Measurements from ENCODE around the gene GPAM.

Gene GPAM

GRCh38 chr10:112185959-112186358 is 2.4 kb upstream of the GPAM start:
- TF ChIP-seq GLIS3 (CRISPR knock-in tag; IDR thresholded peaks at IDR 0.05) = no peak
- TF ChIP-seq ZC3H10 (CRISPR knock-in tag; IDR thresholded peaks at IDR 0.05) = no peak
- no peak for TF ChIP-seq ISL1 (CRISPR knock-in tag; IDR thresholded peaks at IDR 0.05)
- no peak for TF ChIP-seq ARNTL (CRISPR knock-in tag; IDR thresholded peaks at IDR 0.05; ENCODE audit: borderline replicate concordance, low read depth)
- no peak for TF ChIP-seq PATZ1 (CRISPR knock-in tag; IDR thresholded peaks at IDR 0.05; ENCODE audit: borderline replicate concordance)
- no peak for TF ChIP-seq POU6F1 (CRISPR knock-in tag; IDR thresholded peaks at IDR 0.05; ENCODE audit: borderline replicate concordance, low read depth)
- no peak for TF ChIP-seq ZNF8 (CRISPR knock-in tag; IDR thresholded peaks at IDR 0.05)
- no peak for TF ChIP-seq ZFP3 (CRISPR knock-in tag; IDR thresholded peaks at IDR 0.05)
- TF ChIP-seq ZNF70 (CRISPR knock-in tag; IDR thresholded peaks at IDR 0.05) = no peak
- no peak for TF ChIP-seq ZFP30 (CRISPR knock-in tag; IDR thresholded peaks at IDR 0.05)
- TF ChIP-seq TSHZ2 (CRISPR knock-in tag; IDR thresholded peaks at IDR 0.05) = no peak
- no peak for TF ChIP-seq TOX (CRISPR knock-in tag; IDR thresholded peaks at IDR 0.05; ENCODE audit: borderline replicate concordance)
- TF ChIP-seq TCF4 (CRISPR knock-in tag; IDR thresholded peaks at IDR 0.05; ENCODE audit: borderline replicate concordance) = no peak
- ATAC-seq = no peak

- TF ChIP-seq RARB (CRISPR knock-in tag; IDR thresholded peaks at IDR 0.05) (no peak), GLIS3 (CRISPR knock-in tag; IDR thresholded peaks at IDR 0.05) (no peak), OSR1 (CRISPR knock-in tag; IDR thresholded peaks at IDR 0.05) (no peak), CSRNP3 (CRISPR knock-in tag; IDR thresholded peaks at IDR 0.05) (no peak), BACH2 (CRISPR knock-in tag; IDR thresholded peaks at IDR 0.05; ENCODE audit: borderline replicate concordance) (no peak), SNAI2 (CRISPR knock-in tag; IDR thresholded peaks at IDR 0.05) (no peak), ISL1 (CRISPR knock-in tag; IDR thresholded peaks at IDR 0.05) (no peak), TOX (CRISPR knock-in tag; IDR thresholded peaks at IDR 0.05; ENCODE audit: borderline replicate concordance) (no peak), ZNF565 (CRISPR knock-in tag; conservative IDR thresholded peaks at IDR 0.05; ENCODE audit: low read depth) (no peak), PPARA (CRISPR knock-in tag; IDR thresholded peaks at IDR 0.05; ENCODE audit: borderline replicate concordance) (no peak), ZNF8 (CRISPR knock-in tag; IDR thresholded peaks at IDR 0.05) (no peak), TSHZ2 (CRISPR knock-in tag; IDR thresholded peaks at IDR 0.05) (no peak), ARNTL (CRISPR knock-in tag; IDR thresholded peaks at IDR 0.05; ENCODE audit: borderline replicate concordance, low read depth) (no peak), ZC3H10 (CRISPR knock-in tag; IDR thresholded peaks at IDR 0.05) (no peak), CSDC2 (CRISPR knock-in tag; IDR thresholded peaks at IDR 0.05) (no peak), ZFP3 (CRISPR knock-in tag; IDR thresholded peaks at IDR 0.05) (no peak), ZNF70 (CRISPR knock-in tag; IDR thresholded peaks at IDR 0.05) (no peak), ESRRG (CRISPR knock-in tag; IDR thresholded peaks at IDR 0.05) (no peak)
- no peak for ATAC-seq
Observed at GRCh38 chr10:112184379-112184778, 814 bp upstream of the GPAM start.

Measured in SK-N-SH treated with all-trans-retinoic acid at 6 μM for 48 hours (cell line).